HG02970 (cell line): ENCODE data around the gene CLCN7.
A peak's percentile ranks its signal among the peaks of the same experiment; 100 is the strongest.

Experiments
- ATAC-seq: cut with Tn5 transposase; IDR thresholded peaks from one replicate; pipeline ENCODE4 v1.9.1; 2021; ENCODE audit warnings: mild to moderate bottlenecking, moderate library complexity, moderate number of reproducible peaks; ENCODE audit not compliant: unreplicated experiment, low FRiP score

Gene CLCN7

GRCh38 chr16:1413684-1414531, 60.9 kb downstream of the CLCN7 start:
- ATAC-seq = peak; percentile 35

GRCh38 chr16:1412847-1413246, 62.0 kb downstream of the CLCN7 start:
- ATAC-seq = no peak

GRCh38 chr16:1408171-1408837, 66.5 kb downstream of the CLCN7 start:
- peak; percentile 84 for ATAC-seq

- no peak for ATAC-seq
These were observed 67.1 kb downstream of the CLCN7 start for GRCh38 chr16:1407753-1408152.

DNA sequence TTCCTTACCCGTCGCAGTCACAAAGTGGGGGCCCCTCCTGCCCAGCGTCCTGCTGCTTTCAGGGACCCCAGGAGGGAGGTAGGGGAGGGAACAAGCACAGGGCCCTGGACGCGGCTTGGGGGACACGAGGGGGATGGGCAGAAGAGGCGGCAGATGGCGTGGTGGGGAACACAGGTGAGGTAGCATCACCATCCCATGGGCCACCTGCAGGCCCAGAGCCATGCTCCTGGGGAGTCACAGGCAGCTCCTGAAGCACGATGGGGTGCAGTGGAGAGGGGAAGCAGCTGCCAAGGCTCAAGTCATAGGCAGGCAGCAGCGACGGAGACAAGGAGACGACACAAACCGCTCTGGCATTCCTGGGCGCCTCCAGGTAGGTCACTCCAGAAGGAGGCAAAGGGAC, 71.1 kb downstream of the CLCN7 start:
- no peak for ATAC-seq

DNA sequence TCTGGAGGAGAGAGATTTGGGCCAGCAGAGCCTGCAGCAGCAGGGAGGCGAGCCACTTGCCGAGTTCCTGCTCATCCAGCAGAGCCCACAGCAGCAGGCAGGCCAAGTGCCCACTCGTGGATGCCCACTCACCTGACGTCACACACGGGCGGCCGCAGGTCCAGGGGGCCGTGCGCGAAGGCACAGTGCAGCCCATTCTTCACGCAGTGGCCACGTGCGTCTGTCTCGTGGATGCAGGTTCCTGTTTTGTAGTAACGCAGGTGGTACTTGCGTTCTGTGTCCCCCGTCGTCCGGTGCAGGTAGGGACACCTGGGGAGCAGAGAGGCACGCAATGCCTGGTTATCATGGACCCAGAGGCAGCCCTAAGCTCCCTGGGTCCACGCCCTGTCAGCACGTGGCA, 71.8 kb downstream of the CLCN7 start:
- no peak for ATAC-seq

DNA sequence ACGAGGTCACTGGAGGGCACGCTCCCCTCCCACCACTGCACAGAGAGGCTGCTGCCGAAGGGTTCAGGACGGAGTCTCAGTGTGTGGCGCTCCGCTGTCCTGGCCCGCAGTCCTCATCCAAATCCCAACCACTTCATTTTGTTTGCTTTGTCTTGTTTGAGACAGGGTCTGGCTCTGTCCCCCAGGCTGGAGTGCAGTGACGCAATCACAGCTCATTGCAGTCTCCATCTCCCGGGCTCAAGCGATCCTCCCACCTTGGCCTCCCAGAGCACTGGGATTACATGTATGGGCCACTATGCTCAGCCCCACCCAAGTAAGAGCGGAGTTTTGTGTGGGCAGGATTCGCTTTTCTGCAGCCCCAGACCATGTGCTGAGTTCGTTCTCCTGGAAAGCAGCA, 73.1 kb downstream of the CLCN7 start:
- ATAC-seq = no peak

DNA sequence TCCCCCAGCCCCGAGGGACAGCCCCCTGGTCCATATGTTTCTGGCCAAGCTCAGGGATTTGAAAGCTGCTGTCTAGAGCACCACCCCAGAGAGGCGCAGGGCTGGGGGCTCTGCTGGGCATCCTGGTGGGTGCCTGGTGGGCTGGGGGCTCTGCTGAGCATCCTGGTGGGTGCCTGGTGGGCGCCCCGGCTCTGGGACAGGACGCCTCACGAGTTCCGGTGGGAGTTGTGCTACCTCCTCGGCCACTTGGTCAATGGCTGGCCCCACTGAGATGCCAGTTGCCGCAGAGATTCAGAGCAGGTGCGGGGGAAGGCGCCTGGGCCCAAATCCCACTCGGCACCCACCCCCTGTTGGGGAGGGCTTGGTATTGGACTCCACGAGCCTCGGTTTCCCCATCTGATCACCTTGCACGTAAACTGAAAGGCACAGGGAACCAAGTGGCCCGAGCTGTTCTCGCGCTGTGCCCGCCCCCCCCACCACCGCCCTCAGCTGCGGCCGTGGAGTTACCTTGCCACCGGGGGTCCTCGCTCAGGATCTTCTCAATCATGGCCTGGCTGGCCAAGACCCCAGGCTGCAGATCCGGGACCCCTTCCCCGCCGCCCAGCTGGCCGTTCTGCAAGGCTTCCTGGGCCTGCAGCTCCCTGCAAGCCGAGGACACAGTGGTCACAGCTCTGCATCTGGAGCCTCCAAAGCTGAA, 73.6 kb downstream of the CLCN7 start:
- ATAC-seq = no peak

DNA sequence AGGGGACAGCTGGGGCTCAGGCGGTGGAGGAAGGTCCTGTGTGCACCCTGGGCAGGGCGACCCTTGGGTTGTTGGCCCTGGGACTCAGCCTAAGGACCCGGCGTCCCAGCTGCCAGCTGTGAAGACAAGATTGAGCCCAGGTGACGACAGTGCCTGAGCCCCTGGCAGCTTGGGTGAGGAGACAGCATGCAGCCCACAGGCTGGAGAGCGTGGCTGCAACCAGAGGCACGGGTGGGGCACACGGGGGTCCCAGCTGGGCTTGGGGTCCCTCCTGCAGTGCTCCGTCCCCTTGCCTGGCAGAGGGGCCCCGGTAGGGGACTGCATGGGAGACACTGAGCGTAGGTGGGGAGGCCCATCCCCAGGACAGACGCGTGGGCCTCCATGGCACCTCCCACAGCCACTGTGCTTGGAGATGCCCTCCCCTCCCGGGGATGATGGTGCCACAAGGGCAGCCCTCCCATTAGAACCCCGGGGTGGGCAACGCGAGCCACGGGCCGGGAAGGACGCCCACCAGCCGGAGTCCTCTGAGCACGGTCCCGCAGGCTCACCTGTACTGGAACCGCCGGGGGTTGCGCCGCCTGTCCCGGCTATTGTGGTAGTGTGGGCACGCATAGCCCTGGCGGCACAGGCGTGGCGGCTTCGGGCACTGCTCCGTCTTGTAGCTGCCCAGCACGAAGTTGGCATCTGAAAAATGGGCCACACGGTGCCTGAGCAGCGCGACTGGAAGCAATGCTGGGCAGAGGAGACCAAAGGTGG, 75.8 kb downstream of the CLCN7 start:
- ATAC-seq = no peak

GRCh38 chr16:1398351-1398750, 76.5 kb downstream of the CLCN7 start:
- ATAC-seq = no peak

DNA sequence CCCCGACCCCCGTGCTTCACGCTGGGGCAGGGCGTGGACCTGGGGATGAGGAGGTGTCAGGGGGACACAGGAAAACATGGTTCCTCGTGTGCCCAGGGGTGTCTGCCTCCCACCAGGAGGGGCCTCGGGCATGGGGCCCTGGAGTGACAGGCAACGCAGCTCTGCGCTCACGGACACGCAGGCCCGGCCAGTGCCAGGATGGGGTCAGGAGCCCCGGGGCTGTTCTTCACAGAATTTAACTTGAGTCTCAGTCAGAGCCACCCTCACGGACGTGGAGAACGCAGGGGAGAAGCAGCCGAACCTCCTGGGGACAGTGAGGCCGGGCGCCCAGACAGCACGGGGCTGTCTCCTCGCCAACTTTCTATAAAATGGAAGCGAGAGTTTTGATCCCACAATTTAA, 77.0 kb downstream of the CLCN7 start:
- no peak for ATAC-seq

- ATAC-seq = no peak
These were observed 79.3 kb downstream of the CLCN7 start for GRCh38 chr16:1395444-1396031.
